Embryonic facial prominence (tissue), 1 donor: Measurements from ENCODE around the gene GNAQ.

ENCODE experiments used
- DNase-seq: peaks from one replicate; pipeline ENCODE4 v3.0.0-alpha.2; 2016; ENCODE audit errors: extremely low spot score

GNAQ gene

DNA sequence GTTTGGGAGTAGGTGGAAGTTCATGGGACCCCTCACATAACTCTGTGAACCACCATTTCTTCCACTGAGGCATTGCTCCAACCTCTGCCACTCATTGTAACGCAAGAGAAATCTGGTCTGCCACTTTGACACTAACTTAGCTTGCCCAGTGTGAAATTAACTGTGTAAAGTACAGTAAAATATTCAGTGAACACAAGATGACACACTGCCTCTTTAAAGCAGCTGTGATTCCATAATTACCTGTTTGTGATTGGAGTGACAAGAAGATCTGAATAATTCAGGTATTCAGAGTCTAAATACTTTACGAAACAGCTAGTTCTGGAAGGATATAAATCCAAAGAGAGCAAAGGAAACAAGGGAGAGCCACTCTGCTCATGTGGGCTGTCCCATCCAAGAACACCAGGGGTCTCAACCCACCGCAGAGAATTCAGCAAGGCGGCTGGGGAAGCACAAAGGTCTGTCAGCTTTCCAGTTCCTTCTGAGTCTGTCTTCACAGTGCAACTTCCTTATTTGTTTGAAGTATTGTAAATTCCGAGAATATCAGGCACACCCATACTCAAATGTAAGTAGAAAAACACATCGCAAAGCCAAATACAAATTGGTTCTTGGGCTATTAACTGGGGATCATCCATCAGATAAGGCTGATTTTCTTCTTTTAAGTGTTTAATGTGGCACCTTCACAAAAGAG is 86.9 kb downstream of the GNAQ start:
- no peak for DNase-seq

GRCh38 chr9:77943057-77943456 is 88.6 kb downstream of the GNAQ start:
- no peak for DNase-seq

DNA sequence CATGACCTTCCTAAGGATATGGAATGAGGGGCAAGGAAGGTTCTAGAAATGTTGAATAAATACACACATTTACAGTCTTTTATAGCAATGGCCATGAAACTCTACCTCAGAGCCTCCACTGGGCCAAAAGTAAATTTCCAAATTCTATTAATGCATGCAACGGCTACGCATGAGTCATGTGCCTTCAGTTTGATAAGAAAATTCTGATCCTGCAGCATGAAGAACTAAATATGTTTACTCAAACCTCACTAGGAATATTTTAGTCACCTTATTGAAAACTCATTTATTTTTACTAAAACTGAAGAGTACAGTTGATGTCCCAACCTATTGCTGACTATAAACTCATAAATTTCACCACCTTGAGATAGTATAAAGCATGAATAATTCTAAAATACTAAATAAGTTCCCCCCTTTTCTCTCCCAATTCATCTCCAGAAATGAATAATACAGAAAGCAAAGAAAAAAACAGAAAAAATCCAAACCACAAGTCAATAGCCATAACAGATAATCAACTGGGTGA is 92.4 kb downstream of the GNAQ start:
- no peak for DNase-seq

DNA sequence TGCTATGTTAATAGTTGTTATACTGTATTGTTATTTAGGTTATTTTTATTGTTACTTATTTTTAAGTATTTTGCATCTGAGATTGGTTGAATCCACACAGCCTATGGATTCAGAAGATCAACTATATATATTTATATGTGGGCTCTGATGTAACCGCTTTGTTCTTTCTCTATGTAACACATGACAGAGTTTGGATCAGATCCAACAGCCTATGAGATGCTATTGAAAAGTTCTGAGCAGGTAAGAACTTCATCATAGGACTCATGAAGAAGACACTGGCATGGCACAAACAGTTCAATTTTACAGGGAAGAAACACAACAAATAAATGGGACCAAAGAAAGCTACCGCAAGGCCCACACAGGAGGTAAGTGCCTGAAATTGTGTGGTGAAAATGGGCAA is 93.4 kb downstream of the GNAQ start:
- no peak for DNase-seq

DNA sequence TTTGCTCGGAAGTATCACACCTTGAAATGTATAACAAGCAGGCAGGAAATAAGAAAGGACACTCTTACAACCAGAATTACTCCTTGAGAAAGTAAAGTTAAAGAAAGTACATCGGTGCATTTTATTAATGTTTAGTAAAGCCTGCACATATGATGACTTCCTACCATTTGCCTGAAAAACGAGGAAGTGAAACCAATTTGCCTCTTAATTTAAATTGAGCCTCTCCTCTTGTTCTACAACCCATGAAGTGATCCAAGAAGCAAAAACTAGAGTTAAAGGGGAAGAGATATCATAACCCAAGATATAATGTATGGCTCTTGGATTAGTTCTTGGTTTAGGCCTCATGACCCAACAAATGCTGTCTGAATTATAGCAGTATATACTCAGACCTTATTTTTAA is 95.6 kb downstream of the GNAQ start:
- DNase-seq: no peak

DNA sequence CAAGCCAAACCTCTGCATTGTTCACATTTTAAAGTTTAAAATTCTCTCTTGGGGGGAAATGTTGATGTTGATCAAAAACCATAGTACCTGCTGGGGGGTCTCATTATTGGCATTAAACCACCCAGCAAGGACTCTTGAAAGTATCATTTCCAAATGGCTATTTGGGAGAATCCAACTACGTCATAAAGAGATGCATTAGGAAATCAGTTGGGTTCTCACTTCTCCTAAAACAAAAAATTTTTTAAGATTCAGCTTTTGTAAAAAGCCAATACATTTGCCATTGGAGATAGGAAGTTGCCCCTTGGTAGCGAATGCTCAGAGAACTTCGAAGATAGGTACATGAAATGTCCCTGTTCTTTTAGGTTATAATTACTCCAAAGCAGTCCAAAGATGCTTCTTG is 96.4 kb downstream of the GNAQ start:
- no peak for DNase-seq

GRCh38 chr9:77933976-77934375 is 97.6 kb downstream of the GNAQ start:
- no peak for DNase-seq

DNA sequence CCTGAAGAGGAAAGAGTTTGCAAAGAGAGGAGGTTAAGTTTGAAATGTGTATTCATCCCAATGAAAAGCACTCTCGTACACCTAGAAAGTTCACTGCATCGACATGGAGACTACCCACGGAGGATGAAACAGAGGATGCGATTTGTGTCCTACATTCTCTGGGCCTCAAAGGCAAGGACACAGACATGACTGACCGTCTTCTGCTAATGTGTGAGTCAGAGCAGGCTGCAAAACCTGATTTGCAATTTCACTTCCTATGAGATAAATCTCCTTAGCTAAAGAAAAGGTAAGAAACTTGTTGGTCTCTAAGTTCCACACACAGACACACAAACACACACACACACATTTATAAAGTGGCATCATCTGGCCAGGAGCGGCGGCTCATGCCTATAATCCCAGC is 98.6 kb downstream of the GNAQ start:
- DNase-seq: no peak

- no peak for DNase-seq
Observed at GRCh38 chr9:77929942-77930341, 101.7 kb downstream of the GNAQ start.

DNA sequence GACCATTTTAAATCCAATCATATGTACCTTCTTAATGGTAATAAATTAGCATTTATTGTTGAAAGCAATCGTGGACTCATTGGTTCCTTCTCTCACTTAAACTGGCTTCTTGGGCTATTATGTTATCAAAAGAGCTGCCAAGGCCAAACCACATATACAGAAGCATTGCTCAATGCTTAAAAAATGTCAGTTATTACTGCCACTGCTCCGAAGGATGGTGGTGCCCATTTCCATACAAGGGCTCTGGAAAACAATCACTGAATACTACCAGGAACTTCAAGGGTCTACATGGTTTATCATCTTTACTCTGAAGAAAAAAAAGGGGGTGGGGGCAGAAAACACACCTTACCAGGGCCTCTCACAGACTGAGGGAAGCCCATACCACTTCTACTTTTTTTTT is 104.3 kb downstream of the GNAQ start:
- no peak for DNase-seq

- DNase-seq: no peak
Observed at GRCh38 chr9:77926371-77926878, 105.2 kb downstream of the GNAQ start.

GRCh38 chr9:77922591-77922990 is 109.0 kb downstream of the GNAQ start:
- no peak for DNase-seq

- DNase-seq: no peak
Observed at GRCh38 chr9:77917800-77918199, 113.8 kb downstream of the GNAQ start.

DNA sequence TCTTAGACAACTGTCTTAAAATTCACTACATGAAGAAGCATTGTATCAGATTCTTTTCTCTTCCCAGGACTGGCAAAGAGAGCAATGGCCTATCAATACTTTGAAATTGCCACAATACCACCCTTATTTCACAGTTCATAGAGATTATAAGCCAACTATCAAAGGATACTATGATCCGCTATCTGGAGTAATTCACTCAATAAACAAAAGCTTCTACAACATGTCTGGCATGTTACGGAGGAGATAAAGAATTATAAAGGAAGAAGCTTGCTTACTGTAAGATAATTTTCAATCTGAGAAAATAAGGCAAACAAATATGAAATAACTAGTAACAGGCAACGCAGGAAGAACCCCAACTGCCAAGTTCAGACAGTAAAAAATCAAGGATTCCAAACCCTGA is 114.8 kb downstream of the GNAQ start:
- DNase-seq: no peak

DNA sequence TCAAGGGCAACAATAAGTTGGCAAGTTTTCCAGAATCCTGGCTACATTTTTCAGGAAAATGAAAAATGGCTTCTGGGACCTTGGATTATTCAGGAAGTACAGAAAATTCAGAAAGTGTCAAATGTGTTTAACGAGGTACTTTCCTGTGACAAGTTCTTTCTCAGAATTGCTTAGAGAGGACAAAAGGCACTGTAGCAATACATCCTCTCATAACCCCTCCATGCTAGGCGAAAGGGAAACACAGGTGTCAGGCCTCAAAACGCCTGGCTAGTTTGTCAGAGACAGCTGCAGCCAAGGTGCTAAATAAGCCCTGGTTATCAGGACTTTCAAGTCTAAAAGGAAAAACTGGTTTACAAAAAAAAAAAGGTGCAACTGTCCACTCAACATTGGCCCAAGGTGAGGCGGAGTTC is 115.2 kb downstream of the GNAQ start:
- no peak for DNase-seq

DNA sequence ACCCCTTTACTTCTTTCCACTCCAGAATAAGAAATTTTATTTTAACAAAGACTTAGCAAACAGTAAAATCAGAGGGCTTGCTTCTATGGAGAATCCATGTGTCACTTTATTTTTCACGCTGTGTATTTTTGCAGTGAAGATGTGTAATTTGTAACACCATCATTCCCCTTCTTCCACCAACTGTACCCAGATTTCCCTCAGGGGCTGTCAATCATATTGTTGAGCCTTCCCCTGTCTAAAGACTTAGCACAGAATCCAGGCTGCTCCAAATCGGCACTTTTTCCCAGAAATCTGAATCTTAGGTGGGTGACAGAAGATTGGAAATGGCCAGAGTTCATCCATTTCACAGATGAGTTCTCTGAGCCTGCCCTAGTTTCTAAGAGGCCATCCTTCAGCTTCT is 115.9 kb downstream of the GNAQ start:
- no peak for DNase-seq

DNA sequence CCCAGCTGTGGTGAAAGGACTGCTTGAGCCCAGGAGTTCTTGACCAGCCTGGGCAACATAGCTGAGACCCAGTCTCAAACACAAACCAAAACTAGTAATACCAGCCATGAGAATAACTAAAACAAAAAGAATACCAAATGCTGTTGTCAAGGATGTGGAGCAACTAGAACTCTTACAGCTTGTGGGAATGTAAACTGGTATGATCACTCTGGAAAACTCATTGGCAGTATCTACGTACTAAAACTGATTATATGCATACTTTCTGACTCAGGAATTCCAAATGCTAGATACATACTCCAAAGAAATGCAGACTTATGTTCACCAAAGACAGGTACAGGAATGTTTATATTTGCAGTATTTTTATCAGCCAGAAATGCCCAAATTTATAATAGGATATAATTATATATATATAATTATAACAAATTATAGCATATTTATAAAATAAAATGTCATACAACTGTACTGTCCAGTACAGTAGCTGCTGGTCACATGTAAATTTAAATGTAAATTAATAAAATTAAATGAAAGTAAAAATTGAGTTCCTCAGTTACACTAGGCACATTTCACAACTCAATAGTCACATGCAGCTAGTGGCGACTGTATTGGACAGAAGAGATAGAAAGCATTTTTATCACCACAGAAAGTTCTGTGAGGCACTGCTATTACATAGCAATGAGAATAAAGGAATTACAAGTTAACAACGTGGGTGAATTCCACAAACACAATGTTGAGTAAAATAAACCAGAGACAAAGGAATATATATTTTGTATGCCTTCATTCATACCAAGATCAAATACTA is 118.5 kb downstream of the GNAQ start:
- DNase-seq: no peak

GRCh38 chr9:77911928-77912327 is 119.7 kb downstream of the GNAQ start:
- DNase-seq: no peak

- DNase-seq: no peak
Observed at GRCh38 chr9:77910194-77910621, 121.4 kb downstream of the GNAQ start.

DNA sequence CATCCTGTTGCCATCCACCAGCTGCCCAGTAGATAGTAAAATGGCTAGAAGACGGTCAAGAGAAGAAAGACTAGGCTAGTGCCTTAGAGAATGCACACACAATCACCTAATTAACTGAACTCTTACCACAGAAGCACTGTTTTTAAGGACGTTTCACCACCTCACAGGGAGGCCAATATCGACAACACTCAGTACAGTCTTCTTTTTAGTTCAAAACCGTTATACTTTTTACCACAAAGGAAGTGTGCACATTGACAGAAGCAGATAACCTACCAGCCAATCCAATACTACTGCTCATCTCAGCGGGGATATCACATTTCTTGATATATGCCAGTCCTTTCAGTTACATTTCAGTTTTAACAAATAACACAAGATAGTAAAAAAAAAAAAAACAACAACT is 122.3 kb downstream of the GNAQ start:
- no peak for DNase-seq

- DNase-seq: no peak
Observed at GRCh38 chr9:77908293-77908692, 123.3 kb downstream of the GNAQ start.

- DNase-seq: no peak
Observed at GRCh38 chr9:77907585-77907984, 124.0 kb downstream of the GNAQ start.

- no peak for DNase-seq
Observed at GRCh38 chr9:77906991-77907390, 124.6 kb downstream of the GNAQ start.
